Lower lobe of right lung (tissue), 2 donors: ENCODE measurements around the gene SYCN. TPM values are rescaled to one million over a fixed set of nuclear protein-coding genes. Genes with fewer than 3 reads are reported as not detected.

Source experiments
- ATAC-seq, 2 donors: fragments of 200-7000 bp; cut with Tn5 transposase; one replicate each; pipeline ENCODE4 v1.9.1; 2020 to 2022; ENCODE audit warnings: mild to moderate bottlenecking in 2 of 2, moderate library complexity in 2 of 2
- DNase-seq: peaks from one replicate; pipeline ENCODE4 v3.0.0-alpha.2; 2020
- H3K27ac ChIP-seq: fragments of 200-600 bp; one replicate; pipeline ENCODE4 v1.8.0; 2022
- H3K27me3 ChIP-seq: fragments of 200-600 bp; one replicate; pipeline ENCODE4 v1.8.0; 2022; ENCODE audit warnings: low read depth
- H3K36me3 ChIP-seq: fragments of 200-600 bp; one replicate; pipeline ENCODE4 v1.8.0; 2022; ENCODE audit warnings: mild to moderate bottlenecking
- H3K4me1 ChIP-seq: fragments of 200-600 bp; one replicate; pipeline ENCODE4 v1.8.0; 2022
- H3K4me3 ChIP-seq: fragments of 200-600 bp; one replicate; pipeline ENCODE4 v1.8.0; 2022; ENCODE audit warnings: mild to moderate bottlenecking
- H3K9me3 ChIP-seq: fragments of 200-600 bp; one replicate; pipeline ENCODE4 v1.8.0; 2022
- intact Hi-C: fragments of 100-400 bp; cut with DNase I; formaldehyde crosslinking; loops from one replicate; pipeline ENCODE4 v1.11.0; 2022
- total RNA-seq: library from RNA; stranded (reverse); fragmentation: NEBNext Ultra II Directional; extraction: Animal tissue kit (Norgen Biotek cat#: 25700); gene quantifications from one replicate; pipeline ENCODE4 v1.2.1, GENCODE V29; 2021
- TF ChIP-seq, protein P1 (sequence below): fragments of 200-600 bp; IDR thresholded peaks from one replicate; pipeline ENCODE4 v1.8.0; 2022; ENCODE audit warnings: antibody characterized with exemption, mild to moderate bottlenecking
- donor health status: DM: no; HTN: yes; CAD: no; lungs with severe emphysema.

Gene SYCN
- total RNA-seq, 1 donor from 2014 or later = not detected

DNA sequence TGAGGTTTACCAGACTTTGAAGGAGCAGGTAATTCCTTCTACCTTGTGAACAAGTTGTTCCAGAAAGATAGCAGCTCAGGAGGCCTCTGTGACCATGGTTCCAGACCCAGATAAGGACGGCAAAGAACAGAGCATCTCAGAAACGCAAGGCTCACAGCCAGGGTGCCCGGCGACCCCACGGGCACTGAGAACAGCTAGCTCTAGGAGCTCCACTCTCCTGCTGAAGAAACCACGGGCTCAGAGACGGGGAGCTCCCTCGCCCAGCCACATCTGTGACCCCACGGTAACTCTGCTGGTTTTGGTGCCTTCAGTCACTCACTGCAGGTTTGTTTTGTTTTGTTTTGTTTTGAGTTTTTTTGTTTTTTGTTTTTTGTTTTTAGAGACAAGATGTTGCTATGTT is 23.3 kb downstream of the SYCN start:
- ATAC-seq = no peak
- H3K4me1 ChIP-seq = no peaks in the 10 kb centered on the region
- no peak for DNase-seq
- H3K36me3 ChIP-seq = peaks cover 52% of the 10 kb centered on the region
- H3K4me3 ChIP-seq = no peak overlapping the region
- no peaks in the 10 kb centered on the region for H3K9me3 ChIP-seq
- no peak overlapping the region for H3K27ac ChIP-seq
- H3K27me3 ChIP-seq = no peaks in the 10 kb centered on the region
- TF ChIP-seq, protein P1, sequence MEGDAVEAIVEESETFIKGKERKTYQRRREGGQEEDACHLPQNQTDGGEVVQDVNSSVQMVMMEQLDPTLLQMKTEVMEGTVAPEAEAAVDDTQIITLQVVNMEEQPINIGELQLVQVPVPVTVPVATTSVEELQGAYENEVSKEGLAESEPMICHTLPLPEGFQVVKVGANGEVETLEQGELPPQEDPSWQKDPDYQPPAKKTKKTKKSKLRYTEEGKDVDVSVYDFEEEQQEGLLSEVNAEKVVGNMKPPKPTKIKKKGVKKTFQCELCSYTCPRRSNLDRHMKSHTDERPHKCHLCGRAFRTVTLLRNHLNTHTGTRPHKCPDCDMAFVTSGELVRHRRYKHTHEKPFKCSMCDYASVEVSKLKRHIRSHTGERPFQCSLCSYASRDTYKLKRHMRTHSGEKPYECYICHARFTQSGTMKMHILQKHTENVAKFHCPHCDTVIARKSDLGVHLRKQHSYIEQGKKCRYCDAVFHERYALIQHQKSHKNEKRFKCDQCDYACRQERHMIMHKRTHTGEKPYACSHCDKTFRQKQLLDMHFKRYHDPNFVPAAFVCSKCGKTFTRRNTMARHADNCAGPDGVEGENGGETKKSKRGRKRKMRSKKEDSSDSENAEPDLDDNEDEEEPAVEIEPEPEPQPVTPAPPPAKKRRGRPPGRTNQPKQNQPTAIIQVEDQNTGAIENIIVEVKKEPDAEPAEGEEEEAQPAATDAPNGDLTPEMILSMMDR = no peak
- intact Hi-C loops = no loop called here

DNA sequence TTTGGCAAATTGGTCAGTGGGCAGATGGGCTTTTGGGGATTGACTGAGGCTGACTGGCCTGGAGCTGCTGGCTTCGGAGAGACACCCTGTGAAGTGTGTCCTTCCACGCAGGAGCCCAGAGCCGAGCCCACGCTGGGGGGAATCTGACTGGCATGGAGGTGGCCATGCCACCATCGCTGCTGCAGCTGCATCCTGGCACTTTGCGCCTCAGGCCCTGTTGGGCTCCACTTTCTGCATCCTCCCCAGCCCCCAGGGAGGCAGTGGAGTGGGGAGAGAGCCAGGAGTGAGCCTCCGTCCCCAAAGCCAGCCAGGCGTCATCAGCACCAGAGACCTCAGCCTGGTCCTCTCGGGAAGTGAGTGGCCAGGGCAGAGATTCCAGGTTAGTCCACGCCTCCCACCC is 24.3 kb downstream of the SYCN start:
- intact Hi-C loops = no loop called here
- Histone ChIP-seq H3K4me1 (no peaks in the 10 kb centered on the region), H3K27ac (no peak overlapping the region), H3K4me3 (no peak overlapping the region), H3K36me3 (peaks cover 62% of the 10 kb centered on the region), H3K27me3 (no peaks in the 10 kb centered on the region), H3K9me3 (no peaks in the 10 kb centered on the region)
- ATAC-seq = no peak
- DNase-seq = no peak
- TF ChIP-seq, protein P1 = no peak

DNA sequence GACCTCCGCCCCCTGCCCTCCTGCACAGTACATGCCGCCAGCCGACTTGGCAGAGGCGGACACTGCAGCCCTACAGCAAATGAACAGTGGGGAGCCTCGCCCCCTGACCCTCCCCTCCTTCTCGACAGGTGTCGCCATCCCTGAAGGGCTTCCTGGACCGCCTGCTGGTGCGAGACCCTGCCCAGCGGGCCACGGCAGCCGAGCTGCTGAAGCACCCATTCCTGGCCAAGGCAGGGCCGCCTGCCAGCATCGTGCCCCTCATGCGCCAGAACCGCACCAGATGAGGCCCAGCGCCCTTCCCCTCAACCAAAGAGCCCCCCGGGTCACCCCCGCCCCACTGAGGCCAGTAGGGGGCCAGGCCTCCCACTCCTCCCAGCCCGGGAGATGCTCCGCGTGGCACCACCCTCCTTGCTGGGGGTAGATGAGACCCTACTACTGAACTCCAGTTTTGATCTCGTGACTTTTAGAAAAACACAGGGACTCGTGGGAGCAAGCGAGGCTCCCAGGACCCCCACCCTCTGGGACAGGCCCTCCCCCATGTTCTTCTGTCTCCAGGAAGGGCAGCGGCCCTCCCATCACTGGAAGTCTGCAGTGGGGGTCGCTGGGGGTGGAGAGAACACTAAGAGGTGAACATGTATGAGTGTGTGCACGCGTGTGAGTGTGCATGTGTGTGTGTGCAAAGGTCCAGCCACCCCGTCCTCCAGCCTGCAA is 25.6 kb downstream of the SYCN start:
- peaks cover 74% of the 10 kb centered on the region for H3K36me3 ChIP-seq
- no peak overlapping the region for H3K27ac ChIP-seq
- H3K27me3 ChIP-seq = no peaks in the 10 kb centered on the region
- no peaks in the 10 kb centered on the region for H3K4me1 ChIP-seq
- intact Hi-C loops = no loop called here
- ATAC-seq (no peak), DNase-seq (no peak)
- TF ChIP-seq, protein P1 = no peak
- H3K4me3 ChIP-seq = no peak overlapping the region
- no peaks in the 10 kb centered on the region for H3K9me3 ChIP-seq

DNA sequence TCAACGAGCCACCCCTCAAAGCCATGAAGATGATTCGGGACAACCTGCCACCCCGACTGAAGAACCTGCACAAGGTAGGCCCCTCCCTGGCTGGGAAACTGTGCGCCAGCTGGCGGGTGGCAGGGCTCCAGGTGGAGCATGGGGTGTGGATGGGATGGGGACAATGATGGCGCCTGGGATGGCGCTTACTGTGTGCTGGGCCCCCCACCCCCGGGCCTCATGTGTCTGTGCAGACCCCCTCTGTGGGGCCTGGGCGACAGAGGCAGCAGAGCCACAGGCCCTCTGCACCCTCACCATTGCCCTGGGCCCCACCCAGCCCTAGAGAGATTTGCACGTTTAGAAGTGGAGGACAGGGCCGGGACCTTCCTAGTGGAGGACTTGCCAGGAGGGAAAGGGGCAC is 26.3 kb downstream of the SYCN start:
- DNase-seq = no peak
- Histone ChIP-seq H3K36me3 (peaks cover 81% of the 10 kb centered on the region), H3K4me3 (no peak overlapping the region), H3K9me3 (no peaks in the 10 kb centered on the region), H3K27ac (no peak overlapping the region), H3K4me1 (no peaks in the 10 kb centered on the region), H3K27me3 (no peaks in the 10 kb centered on the region)
- intact Hi-C loops = no loop called here
- TF ChIP-seq, protein P1 = no peak
- ATAC-seq = no peak

DNA sequence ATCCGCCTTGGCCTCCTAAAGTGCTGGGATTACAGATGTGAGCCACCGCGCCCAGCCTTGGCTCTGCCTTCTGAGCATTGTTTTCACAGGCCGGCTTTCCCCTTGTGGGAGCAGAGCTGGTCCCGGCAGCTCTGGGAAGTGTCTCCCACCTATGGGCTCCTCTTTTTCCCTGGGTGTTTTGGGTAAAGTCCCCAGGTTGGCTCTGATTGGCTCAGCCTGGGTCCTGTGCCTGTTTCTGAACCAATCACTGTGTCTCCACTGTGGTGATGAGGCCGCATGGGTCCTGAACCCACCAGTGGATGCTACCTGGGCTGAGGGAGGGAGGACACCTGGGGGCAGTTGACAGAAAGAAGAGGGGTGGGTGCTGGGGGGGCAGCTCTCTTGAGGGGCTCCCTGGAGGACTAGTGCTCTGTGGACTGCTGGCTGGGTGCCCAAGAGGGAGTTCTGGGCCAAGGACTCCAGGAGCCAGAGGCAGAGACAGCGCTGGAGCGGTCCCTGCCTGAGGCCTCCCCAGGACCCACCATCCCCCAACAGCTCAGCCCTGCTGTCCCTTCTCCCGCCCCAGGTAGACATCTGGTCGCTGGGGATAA is 26.9 kb downstream of the SYCN start:
- ATAC-seq = no peak
- peaks cover 86% of the 10 kb centered on the region for H3K36me3 ChIP-seq

More for the DNA sequence above, 26.9 kb downstream of the SYCN start:
- H3K27ac ChIP-seq = no peak overlapping the region
- DNase-seq = no peak
- intact Hi-C loops = no loop called here
- no peaks in the 10 kb centered on the region for H3K4me1 ChIP-seq
- TF ChIP-seq, protein P1 = no peak
- H3K4me3 ChIP-seq = no peak overlapping the region
- no peaks in the 10 kb centered on the region for H3K9me3 ChIP-seq
- H3K27me3 ChIP-seq = no peaks in the 10 kb centered on the region
